Adrenal gland (tissue), 12 donors: ENCODE measurements around the gene FMN1. TPM values are rescaled to one million over a fixed set of nuclear protein-coding genes. Genes with fewer than 3 reads are reported as not detected.

Experiments used
- DNase-seq, 7 donors: peaks; one replicate each; pipeline ENCODE4 v3.0.0-alpha.2; 2019 to 2020
- H3K27ac ChIP-seq, 5 donors: fragments of 200-600 bp; sonication (generic) in 4 of 5; 1 replicate in 3 of 5; 2 replicates in 2 of 5; pipeline versions ENCODE4 v1.5.1 to v1.8.0; 2016 to 2020; ENCODE audit warnings: mild to moderate bottlenecking in 1 of 5
- H3K27me3 ChIP-seq: fragments of 200-600 bp; 2 replicates; pipeline ENCODE4 v1.8.0; 2021
- H3K36me3 ChIP-seq, 2 donors: fragments of 200-600 bp; replicated peaks in 1 of 2; 1 replicate in 1 of 2; 2 replicates in 1 of 2; pipeline versions ENCODE4 v1.5.1 to v1.8.0; 2018 to 2022
- H3K4me1 ChIP-seq, 2 donors: fragments of 200-600 bp; replicated peaks in 1 of 2; 1 replicate in 1 of 2; 2 replicates in 1 of 2; pipeline versions ENCODE4 v1.5.1 to v1.8.0; 2018 to 2021
- H3K4me3 ChIP-seq, 4 donors: fragments of 200-600 bp; sonication (generic) in 3 of 4; one replicate each; pipeline ENCODE4 v1.5.1; 2016 to 2018
- H3K9me3 ChIP-seq, 3 donors: fragments of 200-600 bp; sonication (generic) in 1 of 3; replicated peaks in 1 of 3; 1 replicate in 2 of 3; 2 replicates in 1 of 3; pipeline versions ENCODE4 v1.5.1 to v1.8.0; 2016 to 2021
- POLR2A ChIP-seq, 2 donors: fragments of 450-650 bp; IDR thresholded peaks; one replicate each; pipeline ENCODE4 v1.6.1; 2017; ENCODE audit warnings: antibody characterized with exemption in 2 of 2, mild to moderate bottlenecking in 2 of 2, moderate library complexity in 1 of 2
- WGBS, 4 donors: extraction: QIAGEN DNeasy Blood & Tissue Kit in 2 of 4; methylation state at CpG; one replicate each; pipeline versions ENCODE4 v1.1.5 to v1.1.7; 2013 to 2017; 5-methylcytosine and 5-hydroxymethylcytosine counted together
- intact Hi-C, 2 donors: fragments of 100-400 bp; cut with DNase I; formaldehyde crosslinking; loops; one replicate each; pipeline versions ENCODE4 v1.14.1 to v1.15.0; 2022 to 2023
- polyA plus RNA-seq, 3 donors: library from polyadenylated mRNA; stranded (reverse); fragments of 200-250 nt in 2 of 3; fragments of 350-450 nt in 1 of 3; fragmentation: Illumina TruSeq in 1 of 3; extraction: RNeasy Lipid Tissue Mini Kit (QIAGEN cat#74804) in 1 of 3; gene quantifications; one replicate each; pipeline ENCODE4 v1.2.3, GENCODE V29; 2013 to 2014
- total RNA-seq, 9 donors: library from RNA; depleted of rRNA in 4 of 9; stranded (reverse); fragments of >200 nt in 4 of 9; fragments of 120-200 nt in 1 of 9; fragmentation: NEBNext Ultra II Directional in 1 of 9; extraction: Animal tissue kit (Norgen Biotek cat#: 25700) in 1 of 9; gene quantifications; one replicate each; pipeline versions ENCODE4 v1.1.0 to v1.2.4, GENCODE V29; 2013 to 2023
- TF ChIP-seq, protein P1 (sequence below), 6 experiments: fragments of 450-650 bp in 4 of 6; fragments of 200-600 bp in 2 of 6; sonication (generic) in 1 of 6; IDR thresholded peaks; 1 replicate in 5 of 6; 2 replicates in 1 of 6; pipeline versions ENCODE4 v1.5.1 to v1.8.0; 2016 to 2021; ENCODE audit warnings: antibody characterized with exemption in 6 of 6, mild to moderate bottlenecking in 2 of 6, moderate library complexity in 1 of 6
- donor health status: healthy with polysubstance abuse.
- donor health status: Bipolar disorder and iron deficiency.
- donor health status: DM: yes; HTN: yes; CAD: no.
- donor health status: DM: no; HTN: no; CAD: no.
- donor health status: DM: no; HTN: no; CAD: no.
- donor health status: DM: yes; HTN: yes; CAD: no.

FMN1 gene
- total and polyA plus RNA-seq, 12 donors = 0.37 to 29.2 (median 11.4) TPM

DNA sequence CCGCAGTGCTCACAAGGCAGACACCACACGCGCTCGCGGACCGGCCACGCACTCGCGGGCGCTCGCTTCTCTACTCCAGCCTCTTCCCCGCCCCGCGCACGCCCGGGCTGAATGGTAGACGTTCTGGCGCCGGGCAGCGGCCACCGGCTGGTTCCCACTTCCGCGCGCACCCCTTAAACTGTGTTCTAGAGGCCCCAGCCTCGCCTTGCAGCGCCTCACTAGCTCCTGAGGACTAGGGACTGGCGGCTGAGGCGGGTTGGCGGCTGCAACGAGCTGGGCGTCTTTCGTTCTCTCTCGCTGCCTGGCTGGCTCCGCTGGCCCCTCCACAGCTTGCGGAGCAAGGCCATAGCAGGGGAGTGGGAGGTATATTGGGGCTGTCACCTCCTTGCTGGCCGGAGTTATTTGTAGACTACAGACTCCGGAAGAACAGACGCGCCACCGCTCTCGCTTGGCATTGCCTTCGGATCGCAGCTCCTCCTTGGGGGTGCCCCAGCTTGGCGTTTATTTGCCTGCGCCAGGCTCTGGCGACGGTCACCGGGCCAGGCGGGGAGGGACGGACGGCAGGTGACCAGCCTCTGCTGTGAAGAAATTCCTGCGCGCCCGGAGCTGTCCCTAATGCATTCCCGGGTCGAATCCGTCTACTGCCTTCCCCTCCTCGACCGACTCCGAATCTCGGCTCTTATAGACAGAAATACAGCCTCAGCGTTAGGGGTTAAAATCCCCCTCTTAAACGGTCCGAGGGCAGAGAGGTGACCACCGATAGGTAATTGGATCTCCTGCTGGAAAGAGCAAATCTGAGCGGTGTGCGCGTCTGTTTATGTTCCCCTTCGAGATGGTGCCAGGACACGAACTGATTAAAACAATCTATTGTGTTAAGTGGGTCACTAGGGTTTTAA is 475.4 kb downstream of the FMN1 start:
- Histone ChIP-seq H3K27me3 (peaks cover 60% of the 10 kb centered on the region), H3K36me3 (no peaks in the 10 kb centered on the region), H3K9me3 (no peaks in the 10 kb centered on the region), H3K4me3 (peak overlapping the region in 1 of 4 donors; percentile 41), H3K4me1 (peaks cover 0 to 15% of the 10 kb centered on the region in 2 donors), H3K27ac (no peak overlapping the region)
- TF ChIP-seq, protein P1, sequence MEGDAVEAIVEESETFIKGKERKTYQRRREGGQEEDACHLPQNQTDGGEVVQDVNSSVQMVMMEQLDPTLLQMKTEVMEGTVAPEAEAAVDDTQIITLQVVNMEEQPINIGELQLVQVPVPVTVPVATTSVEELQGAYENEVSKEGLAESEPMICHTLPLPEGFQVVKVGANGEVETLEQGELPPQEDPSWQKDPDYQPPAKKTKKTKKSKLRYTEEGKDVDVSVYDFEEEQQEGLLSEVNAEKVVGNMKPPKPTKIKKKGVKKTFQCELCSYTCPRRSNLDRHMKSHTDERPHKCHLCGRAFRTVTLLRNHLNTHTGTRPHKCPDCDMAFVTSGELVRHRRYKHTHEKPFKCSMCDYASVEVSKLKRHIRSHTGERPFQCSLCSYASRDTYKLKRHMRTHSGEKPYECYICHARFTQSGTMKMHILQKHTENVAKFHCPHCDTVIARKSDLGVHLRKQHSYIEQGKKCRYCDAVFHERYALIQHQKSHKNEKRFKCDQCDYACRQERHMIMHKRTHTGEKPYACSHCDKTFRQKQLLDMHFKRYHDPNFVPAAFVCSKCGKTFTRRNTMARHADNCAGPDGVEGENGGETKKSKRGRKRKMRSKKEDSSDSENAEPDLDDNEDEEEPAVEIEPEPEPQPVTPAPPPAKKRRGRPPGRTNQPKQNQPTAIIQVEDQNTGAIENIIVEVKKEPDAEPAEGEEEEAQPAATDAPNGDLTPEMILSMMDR (IDR thresholded peaks at IDR 0.05) = no peak
- no peak for TF ChIP-seq POLR2A (IDR thresholded peaks at IDR 0.05)
- DNase-seq = no peak
- intact Hi-C loops = no loop called here
- WGBS, 4 donors = 3 to 8% (median 4%) methylated on average over 9 to 70 of the region's 70 CpGs

DNA sequence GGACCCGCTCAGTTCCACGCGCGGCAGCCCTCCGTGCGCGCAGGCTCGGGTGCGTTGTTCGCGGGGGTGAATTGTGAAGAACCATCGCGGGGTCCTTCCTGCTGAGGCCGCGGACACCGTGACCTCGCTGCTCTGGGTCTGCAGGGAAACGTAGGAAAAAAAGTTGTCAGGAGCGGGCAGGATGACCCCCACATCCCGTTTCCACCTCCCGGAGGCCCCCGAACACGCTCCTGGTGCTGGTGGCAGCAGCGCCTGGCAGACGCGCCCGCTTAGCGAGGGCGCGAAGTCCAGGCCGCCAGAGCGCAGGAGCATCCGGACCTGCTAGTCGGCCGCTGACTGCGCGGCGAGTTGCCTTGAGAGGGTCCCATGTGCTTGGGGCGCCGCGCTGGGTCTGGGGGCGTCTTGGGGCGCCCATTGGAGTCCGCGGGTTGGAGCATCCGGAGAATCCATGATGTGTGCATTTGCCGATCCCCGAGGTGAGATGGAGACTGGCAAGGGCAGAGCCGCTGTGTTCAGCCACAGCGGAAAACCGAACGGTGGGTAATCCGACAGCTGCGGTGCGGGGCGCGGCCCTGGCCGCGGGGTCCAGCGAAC is 476.2 kb downstream of the FMN1 start:
- no peak for TF ChIP-seq POLR2A (IDR thresholded peaks at IDR 0.05)
- TF ChIP-seq, protein P1 (IDR thresholded peaks at IDR 0.05) = no peak
- peaks cover 68% of the 10 kb centered on the region for H3K27me3 ChIP-seq
- H3K9me3 ChIP-seq = no peaks in the 10 kb centered on the region
- no peak overlapping the region for H3K27ac ChIP-seq
- H3K4me1 ChIP-seq = peaks cover 0 to 15% of the 10 kb centered on the region in 2 donors
- peak overlapping the region in 1 of 4 donors; percentile 41 for H3K4me3 ChIP-seq
- WGBS, 4 donors = 2 to 3% (median 2%) methylated on average over 26 to 60 of the region's 60 CpGs
- DNase-seq = no peak
- no peaks in the 10 kb centered on the region for H3K36me3 ChIP-seq
- intact Hi-C loops = no loop called here

DNA sequence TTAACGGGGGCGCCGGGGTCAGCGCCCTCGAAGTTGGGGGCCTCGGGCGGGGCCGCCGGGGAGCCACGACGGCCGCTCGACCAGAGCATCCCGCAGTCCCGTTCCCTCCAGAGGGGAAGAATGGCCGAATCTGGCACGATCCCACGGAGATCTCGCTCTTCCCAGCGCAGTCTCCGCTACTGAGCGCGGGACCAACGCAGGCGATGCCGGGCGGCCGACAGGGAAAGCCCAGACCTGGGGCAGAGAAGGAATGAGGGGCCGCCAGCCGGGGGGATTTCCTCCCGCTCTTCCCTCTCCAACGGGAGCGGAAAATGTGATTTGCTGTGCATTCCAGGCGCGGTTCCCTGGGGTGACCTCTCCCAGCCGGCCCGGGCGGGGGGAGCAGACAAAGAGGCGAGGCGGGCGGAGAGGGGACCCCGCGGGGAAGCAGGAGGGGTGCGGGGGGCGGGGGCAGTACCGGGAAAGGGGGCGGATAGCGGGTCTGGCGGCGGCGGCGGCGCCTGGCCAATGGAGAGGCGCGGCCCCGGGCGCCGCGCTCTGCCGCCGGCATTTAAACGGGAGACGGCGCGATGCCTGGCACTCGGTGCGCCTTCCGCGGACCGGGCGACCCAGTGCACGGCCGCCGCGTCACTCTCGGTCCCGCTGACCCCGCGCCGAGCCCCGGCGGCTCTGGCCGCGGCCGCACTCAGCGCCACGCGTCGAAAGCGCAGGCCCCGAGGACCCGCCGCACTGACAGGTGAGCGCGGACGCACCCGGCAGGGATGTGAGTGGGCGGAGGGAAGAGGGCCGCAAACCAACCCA is 476.9 kb downstream of the FMN1 start, which contains the start of gene GREM1:
GREM1 (plus strand) TSS at position 579 of the 801 bp plus-strand sequence. CDS start 12,687 bp downstream, outside the sequence.
- H3K27ac ChIP-seq = no peak within 1 kb of the TSS
- 1 to 2% (median 2%) methylated on average over 29 to 99 of the region's 99 CpGs for WGBS, 4 donors
- H3K9me3 ChIP-seq = no peaks in the 10 kb centered on the region
- TF ChIP-seq POLR2A (IDR thresholded peaks at IDR 0.05) = no peak
- TF ChIP-seq, protein P1 (IDR thresholded peaks at IDR 0.05) = no peak
- H3K4me3 ChIP-seq = peak within 1 kb of the TSS in 1 of 4 donors; percentile 41
- no peak for DNase-seq
- intact Hi-C loops = no loop called here
- H3K4me1 ChIP-seq = peaks cover 0 to 15% of the 10 kb centered on the region in 2 donors
- H3K36me3 ChIP-seq = no peaks in the 10 kb centered on the region
- H3K27me3 ChIP-seq = peaks cover 68% of the 10 kb centered on the region
